ENCODE results near the gene NUP210L.

NUP210L gene

GRCh38 chr1:153942766-153943549 lies 211.9 kb downstream of the NUP210L start:
- DNase-seq, result no peak
